ENCODE results near the gene CFAP119. TPM values are rescaled to one million over a fixed set of nuclear protein-coding genes. Genes with fewer than 3 reads are reported as not detected.

CFAP119 gene
- total and polyA plus RNA-seq, 2 experiments from 2014 or later = 2.2 to 5.2 TPM

DNA sequence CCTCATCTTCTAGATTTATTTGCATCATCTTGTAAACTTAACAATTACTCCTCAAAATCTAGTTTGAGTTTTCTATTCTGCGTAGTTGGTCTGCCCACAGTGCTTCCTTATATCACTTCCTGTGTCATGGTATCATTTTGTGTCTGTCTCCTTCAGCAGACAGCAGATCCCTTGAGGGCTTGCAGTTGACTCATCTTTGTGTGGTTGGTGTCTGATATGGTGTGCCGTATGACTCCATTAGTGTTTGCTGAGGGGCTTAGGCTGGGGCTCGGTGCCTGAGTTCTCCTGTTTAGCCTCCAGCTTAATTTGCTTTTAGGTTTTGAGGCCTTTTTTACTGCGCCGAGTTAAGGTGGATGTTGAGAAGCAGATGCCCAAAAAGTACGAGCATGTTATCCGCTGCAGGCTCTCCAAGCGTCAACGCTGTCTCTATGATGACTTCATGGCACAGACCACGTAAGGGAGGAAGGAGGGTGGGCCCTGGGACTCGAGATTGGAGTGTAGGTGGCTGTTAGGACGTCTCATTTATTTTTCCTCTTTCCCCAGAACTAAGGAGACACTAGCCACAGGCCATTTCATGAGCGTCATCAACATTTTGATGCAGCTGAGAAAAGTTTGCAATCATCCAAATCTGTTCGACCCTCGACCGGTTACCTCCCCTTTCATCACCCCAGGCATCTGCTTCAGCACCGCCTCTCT, 46.0 kb downstream of the CFAP119 start:
- no peak for DNase-seq (ENCODE audit: low spot score)
- H3K4me1 Mint-ChIP-seq = no peaks in the 10 kb centered on the region
- no peak overlapping the region for H3K4me3 Mint-ChIP-seq
- H3K27ac Mint-ChIP-seq = no peak overlapping the region
- no peak for ATAC-seq
- no peak overlapping the region for H3K27ac ChIP-seq (ENCODE audit: low read depth)
- H2AFZ ChIP-seq = no peak overlapping the region
- H3K79me2 ChIP-seq (replicated peaks; ENCODE audit: insufficient read depth) = peaks cover 5% of the 10 kb centered on the region; the same call in 1 of the 2 replicates
- peaks cover 31% of the 10 kb centered on the region for H4K20me1 ChIP-seq (replicated peaks; ENCODE audit: insufficient read depth)
- peaks cover 5% of the 10 kb centered on the region; the same call in 1 of the 2 replicates for H3F3A ChIP-seq (replicated peaks; ENCODE audit: low read depth)
- no peaks in the 10 kb centered on the region for H3K4me1 ChIP-seq (ENCODE audit: insufficient read depth)
- no peak overlapping the region for H3K4me2 ChIP-seq
- TF ChIP-seq POLR2AphosphoS5 (IDR thresholded peaks at IDR 0.05; ENCODE audit: low read depth) (no peak), ZNF331 (CRISPR knock-in tag; IDR thresholded peaks at IDR 0.05; ENCODE audit: low read depth) (no peak), CREB1 (CRISPR knock-in tag; IDR thresholded peaks at IDR 0.05; ENCODE audit: low read depth) (no peak), JUNB (IDR thresholded peaks at IDR 0.05; ENCODE audit: unreplicated experiment) (no peak), ZNF114 (CRISPR knock-in tag; IDR thresholded peaks at IDR 0.05) (no peak), EZH2phosphoT487 (IDR thresholded peaks at IDR 0.05; ENCODE audit: unreplicated experiment) (no peak), EZH2 (IDR thresholded peaks at IDR 0.05; ENCODE audit: low read depth, unreplicated experiment) (no peak)
- TF ChIP-seq, protein P1, sequence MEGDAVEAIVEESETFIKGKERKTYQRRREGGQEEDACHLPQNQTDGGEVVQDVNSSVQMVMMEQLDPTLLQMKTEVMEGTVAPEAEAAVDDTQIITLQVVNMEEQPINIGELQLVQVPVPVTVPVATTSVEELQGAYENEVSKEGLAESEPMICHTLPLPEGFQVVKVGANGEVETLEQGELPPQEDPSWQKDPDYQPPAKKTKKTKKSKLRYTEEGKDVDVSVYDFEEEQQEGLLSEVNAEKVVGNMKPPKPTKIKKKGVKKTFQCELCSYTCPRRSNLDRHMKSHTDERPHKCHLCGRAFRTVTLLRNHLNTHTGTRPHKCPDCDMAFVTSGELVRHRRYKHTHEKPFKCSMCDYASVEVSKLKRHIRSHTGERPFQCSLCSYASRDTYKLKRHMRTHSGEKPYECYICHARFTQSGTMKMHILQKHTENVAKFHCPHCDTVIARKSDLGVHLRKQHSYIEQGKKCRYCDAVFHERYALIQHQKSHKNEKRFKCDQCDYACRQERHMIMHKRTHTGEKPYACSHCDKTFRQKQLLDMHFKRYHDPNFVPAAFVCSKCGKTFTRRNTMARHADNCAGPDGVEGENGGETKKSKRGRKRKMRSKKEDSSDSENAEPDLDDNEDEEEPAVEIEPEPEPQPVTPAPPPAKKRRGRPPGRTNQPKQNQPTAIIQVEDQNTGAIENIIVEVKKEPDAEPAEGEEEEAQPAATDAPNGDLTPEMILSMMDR (conservative IDR thresholded peaks at IDR 0.05; ENCODE audit: low read depth in 2 of 2) = no peak
- TF ChIP-seq, protein P2, sequence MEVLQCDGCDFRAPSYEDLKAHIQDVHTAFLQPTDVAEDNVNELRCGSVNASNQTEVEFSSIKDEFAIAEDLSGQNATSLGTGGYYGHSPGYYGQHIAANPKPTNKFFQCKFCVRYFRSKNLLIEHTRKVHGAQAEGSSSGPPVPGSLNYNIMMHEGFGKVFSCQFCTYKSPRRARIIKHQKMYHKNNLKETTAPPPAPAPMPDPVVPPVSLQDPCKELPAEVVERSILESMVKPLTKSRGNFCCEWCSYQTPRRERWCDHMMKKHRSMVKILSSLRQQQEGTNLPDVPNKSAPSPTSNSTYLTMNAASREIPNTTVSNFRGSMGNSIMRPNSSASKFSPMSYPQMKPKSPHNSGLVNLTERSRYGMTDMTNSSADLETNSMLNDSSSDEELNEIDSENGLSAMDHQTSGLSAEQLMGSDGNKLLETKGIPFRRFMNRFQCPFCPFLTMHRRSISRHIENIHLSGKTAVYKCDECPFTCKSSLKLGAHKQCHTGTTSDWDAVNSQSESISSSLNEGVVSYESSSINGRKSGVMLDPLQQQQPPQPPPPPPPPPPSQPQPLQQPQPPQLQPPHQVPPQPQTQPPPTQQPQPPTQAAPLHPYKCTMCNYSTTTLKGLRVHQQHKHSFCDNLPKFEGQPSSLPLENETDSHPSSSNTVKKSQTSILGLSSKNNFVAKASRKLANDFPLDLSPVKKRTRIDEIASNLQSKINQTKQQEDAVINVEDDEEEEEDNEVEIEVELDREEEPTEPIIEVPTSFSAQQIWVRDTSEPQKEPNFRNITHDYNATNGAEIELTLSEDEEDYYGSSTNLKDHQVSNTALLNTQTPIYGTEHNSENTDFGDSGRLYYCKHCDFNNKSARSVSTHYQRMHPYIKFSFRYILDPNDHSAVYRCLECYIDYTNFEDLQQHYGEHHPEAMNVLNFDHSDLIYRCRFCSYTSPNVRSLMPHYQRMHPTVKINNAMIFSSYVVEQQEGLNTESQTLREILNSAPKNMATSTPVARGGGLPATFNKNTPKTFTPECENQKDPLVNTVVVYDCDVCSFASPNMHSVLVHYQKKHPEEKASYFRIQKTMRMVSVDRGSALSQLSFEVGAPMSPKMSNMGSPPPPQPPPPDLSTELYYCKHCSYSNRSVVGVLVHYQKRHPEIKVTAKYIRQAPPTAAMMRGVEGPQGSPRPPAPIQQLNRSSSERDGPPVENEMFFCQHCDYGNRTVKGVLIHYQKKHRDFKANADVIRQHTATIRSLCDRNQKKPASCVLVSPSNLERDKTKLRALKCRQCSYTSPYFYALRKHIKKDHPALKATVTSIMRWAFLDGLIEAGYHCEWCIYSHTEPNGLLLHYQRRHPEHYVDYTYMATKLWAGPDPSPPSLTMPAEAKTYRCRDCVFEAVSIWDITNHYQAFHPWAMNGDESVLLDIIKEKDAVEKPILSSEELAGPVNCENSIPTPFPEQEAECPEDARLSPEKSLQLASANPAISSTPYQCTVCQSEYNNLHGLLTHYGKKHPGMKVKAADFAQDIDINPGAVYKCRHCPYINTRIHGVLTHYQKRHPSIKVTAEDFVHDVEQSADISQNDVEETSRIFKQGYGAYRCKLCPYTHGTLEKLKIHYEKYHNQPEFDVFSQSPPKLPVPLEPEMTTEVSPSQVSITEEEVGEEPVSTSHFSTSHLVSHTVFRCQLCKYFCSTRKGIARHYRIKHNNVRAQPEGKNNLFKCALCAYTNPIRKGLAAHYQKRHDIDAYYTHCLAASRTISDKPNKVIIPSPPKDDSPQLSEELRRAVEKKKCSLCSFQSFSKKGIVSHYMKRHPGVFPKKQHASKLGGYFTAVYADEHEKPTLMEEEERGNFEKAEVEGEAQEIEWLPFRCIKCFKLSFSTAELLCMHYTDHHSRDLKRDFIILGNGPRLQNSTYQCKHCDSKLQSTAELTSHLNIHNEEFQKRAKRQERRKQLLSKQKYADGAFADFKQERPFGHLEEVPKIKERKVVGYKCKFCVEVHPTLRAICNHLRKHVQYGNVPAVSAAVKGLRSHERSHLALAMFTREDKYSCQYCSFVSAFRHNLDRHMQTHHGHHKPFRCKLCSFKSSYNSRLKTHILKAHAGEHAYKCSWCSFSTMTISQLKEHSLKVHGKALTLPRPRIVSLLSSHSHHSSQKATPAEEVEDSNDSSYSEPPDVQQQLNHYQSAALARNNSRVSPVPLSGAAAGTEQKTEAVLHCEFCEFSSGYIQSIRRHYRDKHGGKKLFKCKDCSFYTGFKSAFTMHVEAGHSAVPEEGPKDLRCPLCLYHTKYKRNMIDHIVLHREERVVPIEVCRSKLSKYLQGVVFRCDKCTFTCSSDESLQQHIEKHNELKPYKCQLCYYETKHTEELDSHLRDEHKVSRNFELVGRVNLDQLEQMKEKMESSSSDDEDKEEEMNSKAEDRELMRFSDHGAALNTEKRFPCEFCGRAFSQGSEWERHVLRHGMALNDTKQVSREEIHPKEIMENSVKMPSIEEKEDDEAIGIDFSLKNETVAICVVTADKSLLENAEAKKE (CRISPR knock-in tag; IDR thresholded peaks at IDR 0.05) = no peak
- TF ChIP-seq, protein P3, sequence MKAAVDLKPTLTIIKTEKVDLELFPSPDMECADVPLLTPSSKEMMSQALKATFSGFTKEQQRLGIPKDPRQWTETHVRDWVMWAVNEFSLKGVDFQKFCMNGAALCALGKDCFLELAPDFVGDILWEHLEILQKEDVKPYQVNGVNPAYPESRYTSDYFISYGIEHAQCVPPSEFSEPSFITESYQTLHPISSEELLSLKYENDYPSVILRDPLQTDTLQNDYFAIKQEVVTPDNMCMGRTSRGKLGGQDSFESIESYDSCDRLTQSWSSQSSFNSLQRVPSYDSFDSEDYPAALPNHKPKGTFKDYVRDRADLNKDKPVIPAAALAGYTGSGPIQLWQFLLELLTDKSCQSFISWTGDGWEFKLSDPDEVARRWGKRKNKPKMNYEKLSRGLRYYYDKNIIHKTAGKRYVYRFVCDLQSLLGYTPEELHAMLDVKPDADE (IDR thresholded peaks at IDR 0.05) = no peak
- H3K36me3 ChIP-seq (ENCODE audit: insufficient read depth) = peaks cover 70% of the 10 kb centered on the region
- H3K36me3 Mint-ChIP-seq (ENCODE audit: low read depth) = peaks cover 90% of the 10 kb centered on the region
- no peaks in the 10 kb centered on the region for H3K27me3 Mint-ChIP-seq (ENCODE audit: insufficient read depth, low read depth, poor library complexity)
- no peaks in the 10 kb centered on the region for H3K27me3 ChIP-seq (ENCODE audit: insufficient read depth)
- no peaks in the 10 kb centered on the region for H3K9me2 ChIP-seq (ENCODE audit: insufficient read depth)
- no peak overlapping the region for H3K4me3 ChIP-seq
- no peaks in the 10 kb centered on the region for H3K9me3 Mint-ChIP-seq

All from GM23338 (cell line).